ENCODE data around the gene HOXB13. TPM values are rescaled to one million over a fixed set of nuclear protein-coding genes. Genes with fewer than 3 reads are reported as not detected.

HOXB13 gene
- total RNA-seq, 1 donor from 2014 or later: not detected

GRCh38 chr17:48767263-48767774 is 38.8 kb upstream of the HOXB13 start:
- DNase-seq (ENCODE audit: low spot score, unreplicated experiment): no peak
- H3K27me3 Mint-ChIP-seq: peaks cover 53% of the 10 kb centered on the region
- no peaks in the 10 kb centered on the region for H3K36me3 Mint-ChIP-seq (ENCODE audit: insufficient read depth)
- H3K9me3 Mint-ChIP-seq (ENCODE audit: low read depth): no peaks in the 10 kb centered on the region
- no peaks in the 10 kb centered on the region for H3K4me1 Mint-ChIP-seq (ENCODE audit: low read depth)
- H3K27ac Mint-ChIP-seq: no peak overlapping the region
- TF ChIP-seq CTCF (IDR thresholded peaks at IDR 0.05; ENCODE audit: unreplicated experiment): no peak
- H3K4me3 Mint-ChIP-seq (ENCODE audit: low read depth): no peak overlapping the region

- H3K4me3 Mint-ChIP-seq (ENCODE audit: low read depth): no peak overlapping the region
- no peaks in the 10 kb centered on the region for H3K4me1 Mint-ChIP-seq (ENCODE audit: low read depth)
- H3K27me3 Mint-ChIP-seq: peaks cover 79% of the 10 kb centered on the region
- TF ChIP-seq CTCF (IDR thresholded peaks at IDR 0.05; ENCODE audit: unreplicated experiment): no peak
- DNase-seq (ENCODE audit: low spot score, unreplicated experiment): no peak
- no peak overlapping the region for H3K27ac Mint-ChIP-seq
- no peaks in the 10 kb centered on the region for H3K36me3 Mint-ChIP-seq (ENCODE audit: insufficient read depth)
- H3K9me3 Mint-ChIP-seq (ENCODE audit: low read depth): no peaks in the 10 kb centered on the region
Observed at GRCh38 chr17:48761114-48761513, 32.6 kb upstream of the HOXB13 start.

DNA sequence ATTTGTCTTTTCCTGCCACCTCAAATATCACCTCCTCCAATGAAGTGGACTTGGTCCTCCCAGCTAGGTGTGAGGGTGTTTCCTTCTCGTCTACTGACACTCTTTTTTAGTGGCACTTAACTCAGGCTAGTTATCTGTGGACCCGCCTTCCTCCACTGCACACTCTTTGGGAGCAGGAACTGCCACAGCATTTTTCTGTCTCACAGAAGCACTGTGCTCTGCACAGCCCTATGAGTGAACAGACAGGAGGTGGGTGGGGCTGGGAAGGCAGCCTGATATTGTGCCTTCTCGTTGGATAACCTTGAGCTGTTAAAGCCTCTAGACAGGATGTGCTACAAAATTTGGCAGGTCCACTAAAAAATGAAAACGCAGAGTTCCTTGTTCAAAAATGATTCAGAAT is 31.9 kb upstream of the HOXB13 start:
- no peaks in the 10 kb centered on the region for H3K36me3 Mint-ChIP-seq (ENCODE audit: insufficient read depth)

DNA sequence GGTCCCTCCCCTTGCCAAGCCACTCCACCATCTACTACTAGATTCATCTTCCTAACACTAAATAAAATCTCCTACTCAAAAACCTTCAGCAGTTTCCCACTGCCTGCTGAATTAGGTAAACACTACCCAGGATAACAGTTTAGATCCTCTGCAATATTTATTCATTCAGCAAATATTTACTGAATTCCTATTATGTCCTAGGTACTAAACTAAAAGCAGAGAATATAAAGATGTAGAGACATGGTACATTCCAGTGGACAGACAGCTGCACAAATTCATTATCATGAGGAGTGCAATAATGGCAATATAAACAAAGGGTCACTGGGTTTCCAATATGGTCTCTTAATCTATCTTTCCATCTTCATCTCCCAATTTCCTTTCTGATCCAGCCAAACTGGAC is 30.7 kb upstream of the HOXB13 start:
- H3K9me3 Mint-ChIP-seq (ENCODE audit: low read depth): no peaks in the 10 kb centered on the region
- DNase-seq (ENCODE audit: low spot score, unreplicated experiment): no peak
- no peaks in the 10 kb centered on the region for H3K4me1 Mint-ChIP-seq (ENCODE audit: low read depth)
- TF ChIP-seq CTCF (IDR thresholded peaks at IDR 0.05; ENCODE audit: unreplicated experiment): no peak
- no peak overlapping the region for H3K4me3 Mint-ChIP-seq (ENCODE audit: low read depth)
- no peaks in the 10 kb centered on the region for H3K36me3 Mint-ChIP-seq (ENCODE audit: insufficient read depth)
- H3K27ac Mint-ChIP-seq: no peak overlapping the region
- H3K27me3 Mint-ChIP-seq: peaks cover 83% of the 10 kb centered on the region

More for the DNA sequence above, 31.9 kb upstream of the HOXB13 start:
- Mint-ChIP-seq H3K27me3 (peaks cover 81% of the 10 kb centered on the region), H3K4me3 (ENCODE audit: low read depth) (no peak overlapping the region), H3K9me3 (ENCODE audit: low read depth) (no peaks in the 10 kb centered on the region), H3K4me1 (ENCODE audit: low read depth) (no peaks in the 10 kb centered on the region), H3K27ac (no peak overlapping the region)
- no peak for TF ChIP-seq CTCF (IDR thresholded peaks at IDR 0.05; ENCODE audit: unreplicated experiment)
- no peak for DNase-seq (ENCODE audit: low spot score, unreplicated experiment)

DNA sequence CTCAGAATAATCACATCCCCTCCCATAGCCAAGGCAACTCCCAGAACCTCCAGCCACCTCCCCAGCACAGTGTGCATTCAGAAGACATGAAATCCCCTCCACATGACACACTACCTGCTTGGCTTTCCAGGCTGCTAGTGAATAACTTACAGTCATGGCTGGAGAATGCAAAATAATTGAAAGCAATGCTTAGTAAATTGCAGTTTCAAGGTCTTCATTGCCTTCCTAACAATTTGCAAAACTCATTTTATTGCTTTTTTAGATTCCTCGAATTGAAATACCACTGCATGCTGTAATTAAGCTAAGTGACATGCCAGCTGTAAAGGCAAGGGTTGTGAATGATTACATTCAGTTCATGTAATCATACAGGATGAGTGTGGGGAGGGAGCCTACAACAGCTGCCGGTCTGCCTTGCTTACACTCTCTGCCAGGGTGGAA is 29.0 kb upstream of the HOXB13 start:
- H3K9me3 Mint-ChIP-seq (ENCODE audit: low read depth): no peaks in the 10 kb centered on the region
- H3K4me1 Mint-ChIP-seq (ENCODE audit: low read depth): peaks cover 4% of the 10 kb centered on the region
- no peak for DNase-seq (ENCODE audit: low spot score, unreplicated experiment)
- no peak overlapping the region for H3K4me3 Mint-ChIP-seq (ENCODE audit: low read depth)
- no peak overlapping the region for H3K27ac Mint-ChIP-seq
- no peaks in the 10 kb centered on the region for H3K36me3 Mint-ChIP-seq (ENCODE audit: insufficient read depth)
- TF ChIP-seq CTCF (IDR thresholded peaks at IDR 0.05; ENCODE audit: unreplicated experiment): no peak
- peaks cover 82% of the 10 kb centered on the region for H3K27me3 Mint-ChIP-seq

Data from progenitor cell of endocrine pancreas (in vitro differentiated cells).